Glutamatergic neuron (in vitro differentiated cells): ENCODE measurements around the gene UBE3C. TPM values are rescaled to one million over a fixed set of nuclear protein-coding genes. Genes with fewer than 3 reads are reported as not detected.

ENCODE experiments used
- DNase-seq: peaks from one replicate; pipeline ENCODE4 v3.0.0; 2022
- H3K27ac Mint-ChIP-seq: one replicate; pipeline ENCODE4 v1.8.0; 2020; ENCODE audit warnings: mild to moderate bottlenecking, mixed read lengths, inconsistent platforms; ENCODE audit not compliant: unreplicated experiment
- H3K27me3 Mint-ChIP-seq: one replicate; pipeline ENCODE4 v1.8.0; 2020; ENCODE audit warnings: mild to moderate bottlenecking, moderate library complexity, mixed read lengths, inconsistent platforms; ENCODE audit not compliant: unreplicated experiment
- H3K36me3 Mint-ChIP-seq: one replicate; pipeline ENCODE4 v1.8.0; 2020; ENCODE audit warnings: mild to moderate bottlenecking, mixed read lengths, inconsistent platforms; ENCODE audit not compliant: unreplicated experiment
- H3K4me1 Mint-ChIP-seq: one replicate; pipeline ENCODE4 v1.8.0; 2020; ENCODE audit warnings: mild to moderate bottlenecking, low read depth, mixed read lengths, inconsistent platforms; ENCODE audit not compliant: unreplicated experiment
- H3K4me3 Mint-ChIP-seq: one replicate; pipeline ENCODE4 v1.8.0; 2020; ENCODE audit warnings: mild to moderate bottlenecking, mixed read lengths, inconsistent platforms; ENCODE audit not compliant: unreplicated experiment
- H3K9me3 Mint-ChIP-seq: one replicate; pipeline ENCODE4 v1.8.0; 2020; ENCODE audit warnings: mild to moderate bottlenecking, moderate library complexity, mixed read lengths, inconsistent platforms; ENCODE audit not compliant: unreplicated experiment
- total RNA-seq: library from RNA; stranded (reverse); fragmentation: NEBNext Ultra II Directional; extraction: Animal tissue kit (Norgen Biotek cat#: 25700); gene quantifications from one replicate; pipeline ENCODE4 v1.2.1, GENCODE V29; 2021; ENCODE audit not compliant: unreplicated experiment
- TF ChIP-seq, protein P1 (sequence below): fragments of 200-600 bp; sonication (generic); IDR thresholded peaks from one replicate; pipeline ENCODE4 v1.5.0; 2021; ENCODE audit not compliant: partially characterized antibody, unreplicated experiment

UBE3C gene
- total RNA-seq, 1 donor from 2014 or later: 52.5 TPM

DNA sequence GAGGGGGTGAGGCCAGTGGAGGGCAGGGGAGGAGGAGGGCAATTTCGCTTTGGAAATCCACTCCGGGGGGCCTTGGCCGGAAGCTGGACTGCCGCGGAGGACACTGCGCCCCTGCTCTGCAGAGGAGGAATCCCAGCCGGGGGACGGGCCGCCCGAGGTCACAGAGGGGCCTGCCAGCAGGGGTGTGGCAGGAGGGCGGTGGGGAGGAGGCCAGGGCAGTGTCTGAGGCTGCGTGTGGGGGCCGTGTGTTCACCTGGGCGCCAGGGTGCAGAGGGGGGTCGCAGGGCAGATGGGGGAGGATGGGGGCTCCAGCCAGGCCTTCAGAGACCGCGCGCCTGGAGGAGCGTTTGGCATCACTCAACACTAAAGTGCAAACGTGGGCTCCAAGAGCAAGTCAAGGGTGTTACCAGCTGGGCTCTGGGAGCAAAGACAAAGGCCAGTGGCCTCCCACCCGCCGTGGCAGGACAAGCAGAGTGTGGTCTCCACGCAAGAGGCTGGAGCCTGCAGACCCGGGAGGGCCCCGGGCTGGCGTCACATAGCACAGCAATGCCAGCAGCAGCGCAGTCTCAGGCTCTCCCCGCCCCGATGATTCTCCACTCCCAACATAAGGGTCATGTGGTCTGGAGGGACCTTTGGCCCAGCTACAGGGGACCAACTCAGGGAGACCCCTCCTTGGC lies 152.8 kb downstream of the UBE3C start:
- no peak overlapping the region for H3K4me3 Mint-ChIP-seq
- H3K4me1 Mint-ChIP-seq: no peaks in the 10 kb centered on the region
- peaks cover 8% of the 10 kb centered on the region for H3K9me3 Mint-ChIP-seq
- TF ChIP-seq, protein P1, sequence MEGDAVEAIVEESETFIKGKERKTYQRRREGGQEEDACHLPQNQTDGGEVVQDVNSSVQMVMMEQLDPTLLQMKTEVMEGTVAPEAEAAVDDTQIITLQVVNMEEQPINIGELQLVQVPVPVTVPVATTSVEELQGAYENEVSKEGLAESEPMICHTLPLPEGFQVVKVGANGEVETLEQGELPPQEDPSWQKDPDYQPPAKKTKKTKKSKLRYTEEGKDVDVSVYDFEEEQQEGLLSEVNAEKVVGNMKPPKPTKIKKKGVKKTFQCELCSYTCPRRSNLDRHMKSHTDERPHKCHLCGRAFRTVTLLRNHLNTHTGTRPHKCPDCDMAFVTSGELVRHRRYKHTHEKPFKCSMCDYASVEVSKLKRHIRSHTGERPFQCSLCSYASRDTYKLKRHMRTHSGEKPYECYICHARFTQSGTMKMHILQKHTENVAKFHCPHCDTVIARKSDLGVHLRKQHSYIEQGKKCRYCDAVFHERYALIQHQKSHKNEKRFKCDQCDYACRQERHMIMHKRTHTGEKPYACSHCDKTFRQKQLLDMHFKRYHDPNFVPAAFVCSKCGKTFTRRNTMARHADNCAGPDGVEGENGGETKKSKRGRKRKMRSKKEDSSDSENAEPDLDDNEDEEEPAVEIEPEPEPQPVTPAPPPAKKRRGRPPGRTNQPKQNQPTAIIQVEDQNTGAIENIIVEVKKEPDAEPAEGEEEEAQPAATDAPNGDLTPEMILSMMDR: no peak
- H3K36me3 Mint-ChIP-seq: peaks cover 5% of the 10 kb centered on the region
- peaks cover 12% of the 10 kb centered on the region for H3K27me3 Mint-ChIP-seq
- no peak for DNase-seq
- no peak overlapping the region for H3K27ac Mint-ChIP-seq

DNA sequence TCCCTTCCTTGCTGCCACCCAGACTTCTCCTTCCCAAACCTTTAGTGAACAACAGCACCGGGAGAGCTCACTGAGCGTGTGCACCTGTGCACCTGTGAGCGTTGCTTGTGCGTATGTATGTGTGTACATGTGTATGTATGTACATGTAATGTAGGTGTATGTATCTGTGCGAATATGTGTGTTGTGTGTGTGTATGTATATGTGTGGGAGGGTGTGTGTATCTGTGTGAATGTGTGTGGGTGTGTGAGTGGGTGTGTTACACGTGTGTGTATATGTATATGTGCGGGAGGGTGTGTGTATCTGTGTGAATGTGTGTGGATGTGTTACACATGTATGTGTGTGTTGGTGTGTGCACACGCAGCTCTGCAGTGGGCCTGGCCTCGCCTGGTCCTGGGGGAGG lies 153.5 kb downstream of the UBE3C start:
- TF ChIP-seq, protein P1: no peak
- Mint-ChIP-seq H3K27ac (no peak overlapping the region), H3K36me3 (peaks cover 5% of the 10 kb centered on the region), H3K9me3 (peaks cover 10% of the 10 kb centered on the region), H3K4me1 (no peaks in the 10 kb centered on the region), H3K4me3 (no peak overlapping the region), H3K27me3 (peaks cover 14% of the 10 kb centered on the region)
- no peak for DNase-seq

DNA sequence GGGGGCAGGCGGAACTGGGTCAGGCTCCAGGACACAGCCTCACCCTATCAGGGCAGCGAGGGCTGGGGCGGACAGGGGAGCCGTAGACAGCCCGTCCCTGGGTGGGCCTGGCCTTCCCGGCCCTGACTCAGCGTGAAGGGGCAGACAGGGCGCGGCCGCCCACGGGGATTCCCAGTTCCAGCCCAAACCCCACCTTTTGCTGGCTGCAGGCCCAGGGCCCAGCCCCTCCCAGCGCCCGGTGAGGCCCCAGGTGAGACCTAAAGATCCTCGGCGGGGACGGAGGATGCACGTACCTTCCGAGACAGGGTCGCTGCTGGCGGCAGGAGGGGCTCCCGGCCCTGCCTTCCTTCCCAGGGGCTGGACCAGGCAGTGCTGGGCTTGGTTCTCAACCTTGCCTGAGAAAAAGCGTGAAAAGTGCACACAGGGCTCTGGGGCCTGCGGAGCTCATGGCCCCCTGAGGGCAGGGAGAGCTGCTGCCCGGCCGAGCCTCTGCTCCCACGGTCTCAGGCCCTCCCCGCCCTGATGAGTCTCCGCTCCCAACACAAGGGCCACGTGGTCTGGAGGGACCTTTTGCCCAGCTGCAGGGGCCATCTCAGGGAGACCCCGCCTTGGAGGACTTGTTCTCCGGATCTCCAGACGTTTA lies 154.2 kb downstream of the UBE3C start:
- Mint-ChIP-seq H3K4me3 (no peak overlapping the region), H3K27me3 (peaks cover 15% of the 10 kb centered on the region), H3K27ac (no peak overlapping the region), H3K9me3 (peaks cover 10% of the 10 kb centered on the region), H3K4me1 (no peaks in the 10 kb centered on the region), H3K36me3 (peaks cover 5% of the 10 kb centered on the region)
- DNase-seq: no peak
- TF ChIP-seq, protein P1: no peak

- no peak for DNase-seq
- peaks cover 5% of the 10 kb centered on the region for H3K36me3 Mint-ChIP-seq
- no peak overlapping the region for H3K4me3 Mint-ChIP-seq
- H3K9me3 Mint-ChIP-seq: peaks cover 7% of the 10 kb centered on the region
- H3K27ac Mint-ChIP-seq: no peak overlapping the region
- no peaks in the 10 kb centered on the region for H3K4me1 Mint-ChIP-seq
- TF ChIP-seq, protein P1: no peak
- peaks cover 15% of the 10 kb centered on the region for H3K27me3 Mint-ChIP-seq
Measured at GRCh38 chr7:157293413-157293788, 154.7 kb downstream of the UBE3C start.

GRCh38 chr7:157294773-157295172 lies 156.0 kb downstream of the UBE3C start:
- TF ChIP-seq, protein P1: no peak
- Mint-ChIP-seq H3K36me3 (peaks cover 13% of the 10 kb centered on the region), H3K27me3 (peaks cover 19% of the 10 kb centered on the region), H3K4me3 (no peak overlapping the region), H3K4me1 (no peaks in the 10 kb centered on the region), H3K9me3 (peaks cover 12% of the 10 kb centered on the region), H3K27ac (no peak overlapping the region)
- DNase-seq: no peak
